Tibial nerve (tissue), 4 donors: ENCODE results near the gene BNC2. TPM values are rescaled to one million over a fixed set of nuclear protein-coding genes. Genes with fewer than 3 reads are reported as not detected.

Experiments
- DNase-seq, 2 donors: peaks; one replicate each; pipeline ENCODE4 v3.0.0-alpha.2; 2019; ENCODE audit warnings: low spot score in 2 of 2
- H3K27ac ChIP-seq, 4 donors: fragments of 200-600 bp; sonication (generic) in 3 of 4; one replicate each; pipeline ENCODE4 v1.5.1; 2017 to 2019; ENCODE audit warnings: mild to moderate bottlenecking in 1 of 4
- H3K27me3 ChIP-seq, 2 donors: fragments of 200-600 bp; sonication (generic) in 1 of 2; one replicate each; pipeline versions ENCODE4 v1.5.1 to v1.6.0; 2017 to 2019
- H3K36me3 ChIP-seq, 3 donors: fragments of 200-600 bp; sonication (generic); one replicate each; pipeline ENCODE4 v1.5.1; 2018 to 2019
- H3K4me1 ChIP-seq, 4 donors: fragments of 200-600 bp; sonication (generic) in 3 of 4; one replicate each; pipeline ENCODE4 v1.5.1; 2017 to 2019
- H3K4me3 ChIP-seq, 4 donors: fragments of 200-600 bp; sonication (generic) in 3 of 4; one replicate each; pipeline ENCODE4 v1.5.1; 2017 to 2019; ENCODE audit warnings: mild to moderate bottlenecking in 1 of 4, moderate library complexity in 1 of 4
- H3K9me3 ChIP-seq, 4 donors: fragments of 200-600 bp; sonication (generic) in 3 of 4; one replicate each; pipeline ENCODE4 v1.5.1; 2017 to 2019
- EP300 ChIP-seq, 2 donors: sonication (generic); formaldehyde crosslinking; IDR thresholded peaks; one replicate each; pipeline ENCODE4 v1.6.1; 2017; ENCODE audit warnings: antibody characterized with exemption in 2 of 2, mild to moderate bottlenecking in 1 of 2
- POLR2A ChIP-seq, 2 donors: fragments of 450-650 bp; IDR thresholded peaks; one replicate each; pipeline ENCODE4 v1.6.1; 2017; ENCODE audit warnings: antibody characterized with exemption in 2 of 2, mild to moderate bottlenecking in 2 of 2, moderate library complexity in 2 of 2
- WGBS, 2 donors: methylation state at CpG; one replicate each; pipeline ENCODE4 v1.1.5; 2018; 5-methylcytosine and 5-hydroxymethylcytosine counted together
- total RNA-seq, 4 donors: library from RNA; depleted of rRNA; stranded (reverse); fragments of >200 nt; gene quantifications; one replicate each; pipeline ENCODE4 v1.1.0, GENCODE V29; 2016
- TF ChIP-seq, protein P1 (sequence below), 5 experiments: fragments of 200-600 bp in 3 of 5; fragments of 450-650 bp in 2 of 5; sonication (generic) in 3 of 5; IDR thresholded peaks; one replicate each; pipeline ENCODE4 v1.5.1; 2016 to 2019; ENCODE audit warnings: antibody characterized with exemption in 5 of 5, mild to moderate bottlenecking in 3 of 5, moderate library complexity in 2 of 5

BNC2 gene
- total RNA-seq, 4 donors from 2014 or later: 69.9 to 89.6 (median 88.4) TPM

- Histone ChIP-seq H3K9me3 (no peaks in the 10 kb centered on the region), H3K27me3 (no peaks in the 10 kb centered on the region), H3K4me1 (peaks cover 0 to 5% (median 0%) of the 10 kb centered on the region in 4 donors), H3K27ac (peak overlapping the region in 1 of 4 donors; percentile 5), H3K4me3 (no peak overlapping the region), H3K36me3 (no peaks in the 10 kb centered on the region)
- TF ChIP-seq, protein P1, sequence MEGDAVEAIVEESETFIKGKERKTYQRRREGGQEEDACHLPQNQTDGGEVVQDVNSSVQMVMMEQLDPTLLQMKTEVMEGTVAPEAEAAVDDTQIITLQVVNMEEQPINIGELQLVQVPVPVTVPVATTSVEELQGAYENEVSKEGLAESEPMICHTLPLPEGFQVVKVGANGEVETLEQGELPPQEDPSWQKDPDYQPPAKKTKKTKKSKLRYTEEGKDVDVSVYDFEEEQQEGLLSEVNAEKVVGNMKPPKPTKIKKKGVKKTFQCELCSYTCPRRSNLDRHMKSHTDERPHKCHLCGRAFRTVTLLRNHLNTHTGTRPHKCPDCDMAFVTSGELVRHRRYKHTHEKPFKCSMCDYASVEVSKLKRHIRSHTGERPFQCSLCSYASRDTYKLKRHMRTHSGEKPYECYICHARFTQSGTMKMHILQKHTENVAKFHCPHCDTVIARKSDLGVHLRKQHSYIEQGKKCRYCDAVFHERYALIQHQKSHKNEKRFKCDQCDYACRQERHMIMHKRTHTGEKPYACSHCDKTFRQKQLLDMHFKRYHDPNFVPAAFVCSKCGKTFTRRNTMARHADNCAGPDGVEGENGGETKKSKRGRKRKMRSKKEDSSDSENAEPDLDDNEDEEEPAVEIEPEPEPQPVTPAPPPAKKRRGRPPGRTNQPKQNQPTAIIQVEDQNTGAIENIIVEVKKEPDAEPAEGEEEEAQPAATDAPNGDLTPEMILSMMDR (IDR thresholded peaks at IDR 0.05): no peak
- TF ChIP-seq POLR2A (IDR thresholded peaks at IDR 0.05) (no peak), EP300 (IDR thresholded peaks at IDR 0.05) (no peak)
- WGBS, 2 donors: 79 to 81% methylated on average over 2 of the region's 2 CpGs
- DNase-seq: no peak
Measured at GRCh38 chr9:16563446-16563845, 307.0 kb downstream of the BNC2 start.

GRCh38 chr9:16561121-16561520 lies 309.3 kb downstream of the BNC2 start:
- Histone ChIP-seq H3K9me3 (no peaks in the 10 kb centered on the region), H3K4me1 (no peaks in the 10 kb centered on the region), H3K36me3 (no peaks in the 10 kb centered on the region), H3K4me3 (no peak overlapping the region), H3K27ac (no peak overlapping the region), H3K27me3 (no peaks in the 10 kb centered on the region)
- TF ChIP-seq, protein P1 (IDR thresholded peaks at IDR 0.05): no peak
- no peak for TF ChIP-seq POLR2A (IDR thresholded peaks at IDR 0.05)
- no peak for TF ChIP-seq EP300 (IDR thresholded peaks at IDR 0.05)
- no peak for DNase-seq
- WGBS, 2 donors: 60 to 69% methylated on average over 4 of the region's 4 CpGs

DNA sequence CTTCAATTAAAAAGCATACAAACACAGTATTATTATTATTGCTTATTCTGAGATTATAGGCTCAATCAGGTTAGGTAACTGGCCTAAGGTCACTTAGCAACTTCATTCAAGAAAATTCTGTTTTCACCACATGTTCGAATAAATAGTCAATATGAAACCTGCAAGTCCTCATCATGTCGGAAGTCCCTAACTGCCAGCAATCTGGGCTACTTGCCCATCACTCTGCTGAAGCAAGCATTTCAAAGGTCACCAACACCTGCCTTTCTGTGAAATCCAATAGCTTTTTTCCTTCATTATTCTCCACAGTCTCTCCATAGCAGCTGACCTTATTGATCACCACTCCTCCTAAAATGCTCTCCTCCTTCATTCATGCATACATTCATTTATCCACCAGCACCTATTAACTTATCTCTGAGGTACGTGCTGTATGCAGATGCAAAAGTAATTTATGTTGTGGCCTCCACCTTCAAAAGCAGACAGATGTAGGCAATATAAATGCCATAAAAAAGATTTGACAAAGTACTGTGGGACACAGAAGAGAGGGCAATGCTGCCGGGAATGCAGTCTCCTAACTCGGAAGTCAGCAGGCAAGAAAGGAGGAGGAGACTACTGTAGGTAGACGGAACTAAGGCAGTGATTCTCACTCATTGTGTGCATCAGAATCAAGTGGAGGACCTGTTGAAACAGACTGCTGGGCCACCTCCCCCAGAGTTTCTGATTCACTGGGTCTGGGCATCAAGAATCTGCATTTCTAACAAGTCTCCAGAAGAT lies 310.9 kb downstream of the BNC2 start:
- TF ChIP-seq EP300 (IDR thresholded peaks at IDR 0.05) (no peak), POLR2A (IDR thresholded peaks at IDR 0.05) (no peak)
- TF ChIP-seq, protein P1 (IDR thresholded peaks at IDR 0.05): no peak
- no peaks in the 10 kb centered on the region for H3K4me1 ChIP-seq
- H3K27ac ChIP-seq: no peak overlapping the region
- no peaks in the 10 kb centered on the region for H3K36me3 ChIP-seq
- H3K27me3 ChIP-seq: no peaks in the 10 kb centered on the region
- no peak for DNase-seq
- no peak overlapping the region for H3K4me3 ChIP-seq
- 72 to 73% methylated on average over 6 of the region's 6 CpGs for WGBS, 2 donors
- H3K9me3 ChIP-seq: no peaks in the 10 kb centered on the region

GRCh38 chr9:16555802-16556201 lies 314.7 kb downstream of the BNC2 start:
- DNase-seq: no peak
- Histone ChIP-seq H3K36me3 (peaks cover 0 to 15% (median 0%) of the 10 kb centered on the region in 3 donors), H3K27me3 (no peaks in the 10 kb centered on the region), H3K4me3 (no peak overlapping the region), H3K9me3 (no peaks in the 10 kb centered on the region), H3K4me1 (no peaks in the 10 kb centered on the region), H3K27ac (no peak overlapping the region)
- WGBS, 2 donors: 64 to 97% methylated on average over 1 of the region's 1 CpG
- no peak for TF ChIP-seq POLR2A (IDR thresholded peaks at IDR 0.05)
- TF ChIP-seq, protein P1 (IDR thresholded peaks at IDR 0.05): no peak

DNA sequence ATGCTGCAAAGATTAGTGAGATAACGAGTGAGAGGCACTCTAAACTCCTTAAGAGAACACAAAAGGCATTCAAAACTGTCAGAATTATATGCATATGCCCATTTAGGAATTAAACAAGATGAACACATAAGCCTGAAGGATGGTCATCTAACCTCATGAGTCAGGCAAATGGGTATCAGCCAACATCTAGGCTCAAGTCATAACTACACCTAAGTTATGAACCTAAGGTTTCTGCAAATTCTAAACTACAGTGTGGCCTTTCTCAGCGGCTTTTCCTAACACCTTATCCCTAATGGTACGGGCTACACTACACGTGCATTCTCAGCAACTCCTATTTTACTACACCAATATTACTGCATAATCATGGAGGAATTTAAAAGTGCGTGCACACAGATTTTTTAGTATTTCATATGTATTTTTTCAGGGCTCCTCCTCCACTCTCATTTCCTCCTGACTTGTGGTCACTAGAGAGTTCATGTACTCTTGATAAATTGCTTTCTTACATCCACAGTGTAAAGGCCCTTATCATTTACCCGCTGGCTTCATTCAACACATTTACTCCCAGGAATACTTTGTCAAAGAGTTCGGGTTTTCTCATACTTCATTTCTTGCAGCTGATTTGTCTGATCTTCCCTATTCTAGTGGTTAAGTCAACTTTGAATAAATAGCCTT lies 316.5 kb downstream of the BNC2 start:
- no peak overlapping the region for H3K27ac ChIP-seq
- no peaks in the 10 kb centered on the region for H3K4me1 ChIP-seq
- 67 to 71% methylated on average over 7 of the region's 7 CpGs for WGBS, 2 donors
- H3K4me3 ChIP-seq: no peak overlapping the region
- H3K36me3 ChIP-seq: peaks cover 0 to 15% (median 0%) of the 10 kb centered on the region in 3 donors
- no peaks in the 10 kb centered on the region for H3K9me3 ChIP-seq
- TF ChIP-seq EP300 (IDR thresholded peaks at IDR 0.05) (no peak), POLR2A (IDR thresholded peaks at IDR 0.05) (no peak)
- TF ChIP-seq, protein P1 (IDR thresholded peaks at IDR 0.05): no peak
- no peaks in the 10 kb centered on the region for H3K27me3 ChIP-seq
- no peak for DNase-seq
